Right cardiac atrium (tissue), 5 donors: ENCODE data around the gene MAP2K5. TPM values are rescaled to one million over a fixed set of nuclear protein-coding genes. Genes with fewer than 3 reads are reported as not detected.
A peak's percentile ranks its signal among the peaks of the same experiment; 100 is the strongest.

Source experiments
- ATAC-seq, 2 donors: fragments of 200-7000 bp; cut with Tn5 transposase; one replicate each; pipeline versions ENCODE4 v1.8.0 to v1.9.1; 2020; ENCODE audit warnings: moderate library complexity in 2 of 2, mild to moderate bottlenecking in 1 of 2
- DNase-seq, 3 donors: peaks; one replicate each; pipeline ENCODE4 v3.0.0-alpha.2; 2020
- H3K27ac ChIP-seq: one replicate; pipeline ENCODE4 v1.5.1; 2013; ENCODE audit warnings: mild to moderate bottlenecking, low read length, control low read depth, moderate library complexity
- H3K27me3 ChIP-seq: one replicate; pipeline ENCODE4 v1.6.1; 2013; ENCODE audit not compliant: control insufficient read depth, insufficient read depth
- H3K4me1 ChIP-seq: one replicate; pipeline ENCODE4 v1.6.1; 2013; ENCODE audit warnings: low read length; ENCODE audit not compliant: control insufficient read depth, insufficient read depth
- H3K4me3 ChIP-seq: one replicate; pipeline ENCODE4 v1.5.1; 2013; ENCODE audit warnings: low read length, control low read depth
- H3K9me3 ChIP-seq: one replicate; pipeline ENCODE4 v1.6.1; 2013; ENCODE audit warnings: low read length; ENCODE audit not compliant: control insufficient read depth
- WGBS: extraction: QIAGEN DNeasy Blood & Tissue Kit; methylation state at CpG from one replicate; pipeline ENCODE4 v1.1.7; 2013; 5-methylcytosine and 5-hydroxymethylcytosine counted together
- intact Hi-C, 4 donors: fragments of 100-400 bp; cut with DNase I; formaldehyde crosslinking; loops; one replicate each; pipeline versions ENCODE4 v1.11.0 to v1.14.0; 2022 to 2023
- polyA plus RNA-seq: library from polyadenylated mRNA; stranded (reverse); fragments of 200-250 nt; gene quantifications from one replicate; pipeline ENCODE4 v1.2.3, GENCODE V29; 2013
- total RNA-seq, 4 donors: library from RNA; stranded (reverse); fragmentation: NEBNext Ultra II Directional; extraction: Animal tissue kit (Norgen Biotek cat#: 25700); gene quantifications; one replicate each; pipeline ENCODE4 v1.2.1, GENCODE V29; 2021
- donor health status: healthy with polysubstance abuse.
- donor health status: DM: no; HTN: yes; CAD: no.
- donor health status: DM: no; HTN: no; CAD: no.
- donor health status: DM: no; HTN: yes; CAD: no; lungs with severe emphysema.
- donor health status: DM: yes; HTN: yes; CAD: no.

The MAP2K5 gene
- total and polyA plus RNA-seq, 5 donors, result 9.0 to 16.6 (median 14.9) TPM

DNA sequence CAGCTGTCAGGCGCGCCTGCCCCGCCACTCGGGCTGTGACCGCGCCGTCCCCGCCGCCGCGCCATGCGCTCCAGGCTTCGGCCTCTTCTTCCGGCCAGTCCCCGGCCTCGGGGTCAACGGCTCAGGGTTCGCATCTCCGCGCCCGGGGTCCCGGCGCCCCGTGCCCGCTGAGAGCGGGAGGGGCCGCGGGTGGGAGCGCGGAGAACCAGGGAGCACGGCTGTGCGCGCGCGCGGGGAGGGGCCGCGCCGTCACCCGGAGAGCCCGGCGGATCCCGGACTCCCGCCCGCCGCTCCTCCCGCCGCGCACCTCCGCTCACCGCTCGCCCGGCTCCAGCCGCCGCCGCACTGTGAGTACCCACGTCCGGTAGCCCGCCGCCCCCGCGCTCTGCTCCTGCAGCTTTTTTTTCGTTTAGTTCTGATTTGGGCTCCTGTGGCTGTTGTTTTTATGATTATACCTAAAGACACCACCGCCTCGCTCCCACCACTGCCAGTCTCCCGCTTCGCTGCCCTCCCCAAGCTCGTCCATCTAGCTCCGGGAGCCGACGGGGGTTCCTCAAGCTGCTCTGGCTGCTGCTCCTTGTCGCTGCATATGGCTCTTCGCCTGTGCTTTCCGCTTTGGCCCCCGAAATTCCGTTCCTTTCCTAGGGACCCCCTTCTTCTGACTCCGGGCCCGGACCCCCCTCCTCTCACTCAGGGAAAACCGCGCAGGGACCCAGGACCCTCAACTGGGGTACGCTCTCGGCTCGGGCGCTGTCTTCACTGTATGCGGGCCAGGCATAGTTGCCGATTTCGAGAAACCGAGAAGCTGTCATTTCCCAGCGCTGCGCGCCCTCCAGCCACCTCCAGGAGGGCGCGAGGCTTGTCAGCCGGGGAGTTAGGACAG is 281.1 kb downstream of the MAP2K5 start:
- Histone ChIP-seq H3K27me3 (no peaks in the 10 kb centered on the region), H3K27ac (no peak overlapping the region), H3K4me3 (peak overlapping the region; percentile 21), H3K9me3 (no peaks in the 10 kb centered on the region), H3K4me1 (peaks cover 4% of the 10 kb centered on the region)
- intact Hi-C loops, result no loop called here
- peak in 1 of 3 donors; percentile 34 for DNase-seq
- WGBS, result 2% methylated on average over 94 of the region's 94 CpGs
- ATAC-seq, result no peak

- H3K9me3 ChIP-seq, result no peaks in the 10 kb centered on the region
- H3K27me3 ChIP-seq, result no peaks in the 10 kb centered on the region
- H3K27ac ChIP-seq, result no peak overlapping the region
- intact Hi-C loops, result no loop called here
- peak in 1 of 3 donors; percentile 17 for DNase-seq
- no peak for ATAC-seq
- 5% methylated on average over 21 of the region's 21 CpGs for WGBS
- no peak overlapping the region for H3K4me3 ChIP-seq
- H3K4me1 ChIP-seq, result peaks cover 6% of the 10 kb centered on the region
Measured at GRCh38 chr15:67824197-67824968, 281.9 kb downstream of the MAP2K5 start.

DNA sequence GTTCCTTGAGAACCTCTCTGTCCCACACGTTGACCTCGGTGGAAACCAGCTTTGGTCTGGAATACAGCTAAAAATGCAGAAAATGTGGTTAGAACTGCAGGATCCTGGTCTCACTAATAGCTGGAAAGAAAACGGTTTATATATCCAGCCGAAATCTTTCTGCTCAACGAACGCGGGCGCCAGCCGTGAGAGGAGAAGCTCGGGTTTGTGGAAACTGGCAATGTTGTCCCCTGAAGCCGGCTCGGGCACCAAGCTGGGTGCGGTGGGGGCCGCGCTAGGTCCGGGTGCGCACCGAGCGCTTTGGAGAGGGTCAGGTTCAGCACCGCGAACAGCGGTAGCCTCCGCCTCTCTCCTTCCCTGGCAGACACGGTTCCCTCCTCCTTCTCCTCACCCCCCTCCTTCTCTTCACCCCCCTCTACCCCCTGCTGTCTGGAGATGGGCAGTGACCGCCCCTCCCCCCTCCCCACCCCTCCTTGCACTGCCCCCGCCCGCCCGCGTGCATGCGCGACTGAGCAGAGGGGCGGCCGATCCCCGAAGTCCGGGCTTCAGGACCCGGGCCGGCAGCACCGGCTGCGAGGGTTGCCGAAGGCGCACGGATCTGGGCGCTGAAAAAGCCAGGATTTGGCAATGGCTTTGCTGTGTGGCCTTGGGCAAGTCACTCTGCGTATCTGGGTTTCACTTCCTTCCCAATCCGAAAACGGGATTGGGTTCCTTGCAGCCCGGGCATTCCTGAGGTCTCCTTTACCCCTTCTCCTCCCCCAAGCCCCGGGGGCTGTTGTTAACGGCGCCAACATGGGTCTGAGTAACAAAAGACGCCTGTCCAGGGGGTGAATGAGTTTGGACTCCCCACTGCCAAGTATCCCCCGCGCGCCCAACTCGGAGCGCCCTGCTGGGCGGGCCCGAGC is 282.7 kb downstream of the MAP2K5 start, which contains the start of gene SKOR1:
SKOR1 (plus strand) TSS at position 534 of the 905 bp plus-strand sequence; CDS start at position 628, 94 bp downstream.
- ATAC-seq, result peak; percentile 25
- H3K9me3 ChIP-seq, result no peaks in the 10 kb centered on the region
- 3% methylated on average over 58 of the region's 58 CpGs for WGBS
- H3K4me3 ChIP-seq, result peak within 1 kb of the TSS; percentile 27
- peaks cover 6% of the 10 kb centered on the region for H3K4me1 ChIP-seq
- H3K27ac ChIP-seq, result no peak within 1 kb of the TSS
- peak in 1 of 3 donors; percentile 53 for DNase-seq
- intact Hi-C loops, result no loop called here
- H3K27me3 ChIP-seq, result no peaks in the 10 kb centered on the region

GRCh38 chr15:67825881-67826716 is 283.6 kb downstream of the MAP2K5 start:
- peak in 1 of 3 donors; percentile 33 for DNase-seq
- Histone ChIP-seq H3K27ac (no peak overlapping the region), H3K4me1 (peaks cover 6% of the 10 kb centered on the region), H3K4me3 (no peak overlapping the region), H3K9me3 (no peaks in the 10 kb centered on the region), H3K27me3 (no peaks in the 10 kb centered on the region)
- ATAC-seq, result no peak
- 7% methylated on average over 77 of the region's 77 CpGs for WGBS
- intact Hi-C loops, result no loop called here

DNA sequence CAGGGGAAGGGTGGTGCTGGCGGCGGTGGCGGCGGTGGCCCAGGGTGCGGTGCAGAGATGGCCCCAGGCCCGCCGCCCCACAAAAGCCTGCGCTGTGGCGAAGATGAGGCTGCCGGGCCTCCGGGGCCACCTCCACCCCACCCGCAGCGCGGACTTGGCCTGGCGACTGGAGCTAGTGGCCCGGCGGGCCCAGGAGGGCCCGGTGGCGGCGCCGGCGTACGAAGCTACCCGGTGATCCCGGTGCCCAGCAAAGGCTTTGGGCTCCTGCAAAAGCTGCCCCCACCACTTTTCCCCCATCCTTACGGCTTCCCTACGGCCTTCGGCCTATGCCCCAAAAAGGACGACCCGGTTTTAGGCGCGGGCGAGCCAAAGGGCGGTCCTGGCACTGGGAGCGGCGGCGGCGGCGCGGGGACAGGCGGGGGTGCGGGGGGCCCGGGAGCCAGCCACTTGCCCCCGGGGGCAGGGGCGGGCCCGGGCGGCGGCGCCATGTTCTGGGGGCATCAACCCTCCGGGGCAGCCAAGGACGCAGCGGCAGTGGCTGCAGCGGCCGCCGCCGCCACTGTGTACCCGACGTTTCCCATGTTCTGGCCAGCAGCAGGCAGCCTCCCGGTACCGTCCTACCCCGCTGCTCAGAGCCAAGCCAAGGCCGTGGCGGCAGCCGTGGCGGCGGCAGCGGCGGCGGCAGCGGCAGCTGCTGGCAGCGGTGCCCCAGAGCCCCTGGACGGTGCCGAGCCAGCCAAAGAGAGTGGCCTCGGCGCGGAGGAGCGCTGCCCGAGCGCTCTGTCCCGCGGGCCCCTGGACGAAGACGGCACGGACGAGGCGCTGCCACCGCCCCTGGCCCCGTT is 284.4 kb downstream of the MAP2K5 start:
- intact Hi-C loops, result no loop called here
- WGBS, result 4% methylated on average over 88 of the region's 88 CpGs
- peak in 1 of 3 donors; percentile 16 for DNase-seq
- no peak for ATAC-seq
- Histone ChIP-seq H3K27me3 (no peaks in the 10 kb centered on the region), H3K27ac (no peak overlapping the region), H3K4me1 (peaks cover 6% of the 10 kb centered on the region), H3K4me3 (no peak overlapping the region), H3K9me3 (no peaks in the 10 kb centered on the region)

DNA sequence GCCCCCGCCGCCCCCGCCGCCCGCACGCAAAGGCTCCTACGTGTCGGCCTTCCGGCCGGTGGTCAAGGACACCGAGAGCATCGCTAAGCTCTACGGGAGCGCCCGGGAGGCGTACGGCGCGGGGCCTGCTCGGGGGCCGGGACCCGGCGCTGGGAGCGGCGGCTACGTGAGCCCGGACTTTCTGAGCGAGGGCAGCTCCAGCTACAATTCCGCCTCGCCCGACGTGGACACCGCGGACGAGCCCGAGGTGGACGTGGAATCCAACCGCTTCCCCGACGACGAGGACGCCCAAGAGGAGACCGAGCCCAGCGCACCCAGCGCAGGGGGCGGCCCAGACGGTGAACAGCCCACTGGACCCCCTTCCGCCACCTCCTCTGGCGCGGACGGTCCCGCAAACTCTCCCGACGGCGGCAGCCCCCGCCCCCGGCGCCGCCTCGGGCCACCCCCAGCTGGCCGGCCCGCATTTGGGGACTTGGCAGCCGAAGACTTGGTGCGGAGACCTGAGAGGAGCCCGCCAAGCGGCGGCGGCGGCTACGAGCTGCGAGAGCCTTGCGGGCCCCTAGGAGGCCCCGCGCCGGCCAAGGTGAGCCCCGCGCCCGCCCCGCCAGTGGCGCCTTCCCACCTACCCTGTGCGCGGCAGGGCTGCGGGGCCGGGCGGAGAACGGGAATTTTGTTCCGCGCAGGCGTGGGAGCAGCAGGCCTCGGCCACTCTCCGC is 285.2 kb downstream of the MAP2K5 start:
- ATAC-seq (no peak), DNase-seq (no peak)
- Histone ChIP-seq H3K9me3 (no peaks in the 10 kb centered on the region), H3K27ac (no peak overlapping the region), H3K27me3 (no peaks in the 10 kb centered on the region), H3K4me3 (peak overlapping the region; percentile 5), H3K4me1 (peaks cover 6% of the 10 kb centered on the region)
- WGBS, result 4% methylated on average over 91 of the region's 91 CpGs
- intact Hi-C loops, result no loop called here

DNA sequence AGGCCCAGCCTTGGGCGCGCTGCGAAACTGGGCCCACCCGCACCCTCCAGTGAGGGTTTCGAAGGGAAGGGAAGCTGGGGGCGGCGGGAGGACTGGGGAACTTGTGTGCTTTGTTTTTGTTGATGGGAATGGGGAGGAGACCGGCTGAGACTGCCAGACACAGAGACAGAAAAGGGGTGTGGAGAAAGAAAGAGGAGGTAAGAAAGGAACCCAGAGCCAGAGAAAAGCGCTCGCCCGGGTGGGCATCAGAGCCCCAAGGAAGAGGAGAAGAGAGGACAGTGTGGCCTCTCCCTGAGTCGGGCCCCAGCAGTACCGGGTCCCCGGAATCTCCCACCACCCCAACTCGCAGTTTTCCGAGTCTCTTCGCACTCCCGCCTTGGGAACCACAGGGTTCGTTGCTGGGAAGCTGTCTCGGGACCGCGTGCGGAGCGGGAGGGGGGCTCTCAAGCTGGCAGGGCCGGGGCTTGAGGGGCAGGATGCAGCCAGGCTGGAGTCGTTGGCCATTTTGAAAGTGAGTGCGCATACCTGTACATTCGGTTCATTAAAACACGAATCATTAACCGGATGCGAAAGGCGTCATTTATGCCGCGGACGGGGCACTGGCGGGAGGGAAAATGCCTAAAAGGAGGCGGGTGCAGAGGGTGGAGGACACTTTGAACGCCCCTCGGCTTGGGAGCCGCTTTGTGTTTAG is 285.9 kb downstream of the MAP2K5 start:
- intact Hi-C loops, result no loop called here
- WGBS, result 4% methylated on average over 40 of the region's 40 CpGs
- Histone ChIP-seq H3K9me3 (no peaks in the 10 kb centered on the region), H3K4me3 (peak overlapping the region; percentile 5), H3K27me3 (no peaks in the 10 kb centered on the region), H3K4me1 (peaks cover 6% of the 10 kb centered on the region), H3K27ac (no peak overlapping the region)
- DNase-seq (no peak), ATAC-seq (no peak)

DNA sequence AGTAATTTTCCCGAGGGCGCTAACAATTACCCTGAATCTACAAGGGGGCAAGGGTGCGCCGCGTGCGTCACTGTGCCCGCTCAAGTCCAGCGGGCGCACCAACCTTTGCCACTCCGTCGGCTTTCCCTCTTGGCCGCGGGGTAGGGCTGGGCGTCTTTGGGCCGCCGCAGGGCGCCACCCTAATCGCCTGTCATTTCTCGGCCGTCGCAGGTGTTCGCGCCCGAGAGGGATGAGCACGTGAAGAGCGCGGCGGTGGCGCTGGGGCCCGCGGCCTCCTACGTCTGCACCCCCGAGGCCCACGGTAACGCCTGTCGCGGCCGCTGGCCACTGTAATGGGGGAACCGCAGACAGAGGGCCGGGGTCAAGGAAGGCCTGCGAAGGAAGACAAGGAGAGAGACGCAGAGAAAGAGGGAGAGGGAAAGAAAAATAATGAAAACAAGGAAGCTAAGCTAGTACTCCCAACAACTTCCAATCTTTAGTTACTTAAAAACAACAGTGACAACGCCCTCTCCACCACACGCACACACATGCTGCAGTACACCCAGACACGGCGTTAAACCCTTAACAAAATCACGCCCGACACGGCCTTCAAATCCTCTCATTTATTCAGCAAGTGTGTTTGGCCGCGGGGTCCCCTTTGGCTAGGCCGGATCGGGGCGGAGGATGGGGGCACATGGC is 286.6 kb downstream of the MAP2K5 start:
- no peak for DNase-seq

More for the DNA sequence above, 286.6 kb downstream of the MAP2K5 start:
- no peak overlapping the region for H3K27ac ChIP-seq
- WGBS, result 4% methylated on average over 54 of the region's 54 CpGs
- H3K9me3 ChIP-seq, result no peaks in the 10 kb centered on the region
- H3K4me1 ChIP-seq, result peaks cover 6% of the 10 kb centered on the region
- ATAC-seq, result no peak
- no peaks in the 10 kb centered on the region for H3K27me3 ChIP-seq
- no peak overlapping the region for H3K4me3 ChIP-seq
- intact Hi-C loops, result no loop called here
